Heart right ventricle (tissue), 16 donors: Measurements from ENCODE around the gene MYLK4. TPM values are rescaled to one million over a fixed set of nuclear protein-coding genes. Genes with fewer than 3 reads are reported as not detected.

Source experiments
- ATAC-seq, 8 donors: fragments of 200-7000 bp; cut with Tn5 transposase; one replicate each; pipeline ENCODE4 v1.9.1; 2020; ENCODE audit warnings: mild to moderate bottlenecking in 8 of 8, moderate library complexity in 8 of 8, moderate number of reproducible peaks in 1 of 8
- DNase-seq, 2 donors: peaks; one replicate each; pipeline ENCODE4 v3.0.0-alpha.2; 2020
- H3K27ac ChIP-seq, 10 donors: fragments of 200-600 bp; sonication (generic) in 2 of 10; one replicate each; pipeline versions ENCODE4 v1.5.0 to v1.8.0; 2020 to 2022; ENCODE audit warnings: mild to moderate bottlenecking in 3 of 10
- H3K27me3 ChIP-seq, 7 donors: fragments of 200-600 bp; one replicate each; pipeline ENCODE4 v1.8.0; 2021 to 2022; ENCODE audit warnings: mild to moderate bottlenecking in 2 of 7
- H3K36me3 ChIP-seq, 9 donors: fragments of 200-600 bp; sonication (generic) in 1 of 9; one replicate each; pipeline versions ENCODE4 v1.5.0 to v1.8.0; 2020 to 2022; ENCODE audit warnings: mild to moderate bottlenecking in 2 of 9
- H3K4me1 ChIP-seq, 9 donors: fragments of 200-600 bp; sonication (generic) in 1 of 9; one replicate each; pipeline versions ENCODE4 v1.5.0 to v1.8.0; 2020 to 2022; ENCODE audit warnings: mild to moderate bottlenecking in 4 of 9
- H3K4me3 ChIP-seq, 10 donors: fragments of 200-600 bp; sonication (generic) in 2 of 10; one replicate each; pipeline versions ENCODE4 v1.5.0 to v1.8.0; 2020 to 2022; ENCODE audit warnings: mild to moderate bottlenecking in 7 of 10, moderate library complexity in 2 of 10
- H3K9me3 ChIP-seq, 11 donors: fragments of 200-600 bp in 10 of 11; sonication (generic) in 2 of 11; one replicate each; pipeline versions ENCODE4 v1.5.0 to v1.8.0; 2013 to 2022; ENCODE audit warnings: mild to moderate bottlenecking in 2 of 11, control low read depth in 1 of 11, moderate library complexity in 1 of 11
- WGBS, 2 donors: extraction: QIAGEN DNeasy Blood & Tissue Kit; methylation state at CpG; one replicate each; pipeline ENCODE4 v1.1.7; 2013; ENCODE audit warnings: inconsistent platforms in 1 of 2; 5-methylcytosine and 5-hydroxymethylcytosine counted together
- intact Hi-C, 10 donors: fragments of 100-400 bp; cut with DNase I; formaldehyde crosslinking; loops; one replicate each; pipeline versions ENCODE4 v1.11.1 to v1.14.2; 2022
- polyA plus RNA-seq, 2 donors: library from polyadenylated mRNA; stranded (reverse); fragments of 200-250 nt; gene quantifications; one replicate each; pipeline ENCODE4 v1.2.3, GENCODE V29; 2013
- total RNA-seq, 10 donors: library from RNA; stranded (reverse); fragmentation: NEBNext Ultra II Directional in 3 of 10; extraction: Animal tissue kit (Norgen Biotek cat#: 25700) in 3 of 10; gene quantifications; one replicate each; pipeline versions ENCODE4 v1.2.1 to v1.2.4, GENCODE V29; 2021 to 2023
- TF ChIP-seq, protein P1 (sequence below), 9 donors: fragments of 200-600 bp; sonication (generic) in 2 of 9; IDR thresholded peaks; one replicate each; pipeline versions ENCODE4 v1.5.0 to v1.8.0; 2021 to 2022; ENCODE audit warnings: antibody characterized with exemption in 9 of 9, mild to moderate bottlenecking in 5 of 9, moderate library complexity in 1 of 9
- donor health status: Arrhythmogenic right ventricular cardiomyopathy.
- donor health status: ischemic (EF 13 %, LVEDD 7.1; RV severe dilation, severe dysfunction).
- donor health status: healthy with polysubstance abuse.
- donor health status: DM: no; HTN: yes; CAD: no.
- donor health status: DM: no; HTN: no; CAD: no.
- donor health status: ischemic (EF 25% LVEDD 6.9; RV normal size, moderate dysfunction).
- donor health status: ischemic (EF 25% LVEDD 5.7; RV mildly dilated, moderate dysfunction).
- donor health status: healthy.
- donor health status: DM: yes; HTN: yes; CAD: no.
- donor health status: Ischemic cardiomyopathy.
- donor health status: ischemic (EF 35%, LVEDD 5.7; RV mildly dilated, moderate dysfunction).
- donor health status: nonischemic (EF 11% LVEDD 7.7; RV severe dilation, severe dysfunction).
- donor health status: DM: yes; HTN: yes; CAD: no.
- donor health status: PGD.
- donor health status: ischemic (EF 29% LVEDD 5.4; RV normal size, mild dysfunction).
- donor health status: nonischemic (EF 23%, LVEDD 6.1; RV moderate dilation, normal function).

MYLK4 gene
- total and polyA plus RNA-seq, 12 donors: 0.13 to 2.5 (median 0.92) TPM

DNA sequence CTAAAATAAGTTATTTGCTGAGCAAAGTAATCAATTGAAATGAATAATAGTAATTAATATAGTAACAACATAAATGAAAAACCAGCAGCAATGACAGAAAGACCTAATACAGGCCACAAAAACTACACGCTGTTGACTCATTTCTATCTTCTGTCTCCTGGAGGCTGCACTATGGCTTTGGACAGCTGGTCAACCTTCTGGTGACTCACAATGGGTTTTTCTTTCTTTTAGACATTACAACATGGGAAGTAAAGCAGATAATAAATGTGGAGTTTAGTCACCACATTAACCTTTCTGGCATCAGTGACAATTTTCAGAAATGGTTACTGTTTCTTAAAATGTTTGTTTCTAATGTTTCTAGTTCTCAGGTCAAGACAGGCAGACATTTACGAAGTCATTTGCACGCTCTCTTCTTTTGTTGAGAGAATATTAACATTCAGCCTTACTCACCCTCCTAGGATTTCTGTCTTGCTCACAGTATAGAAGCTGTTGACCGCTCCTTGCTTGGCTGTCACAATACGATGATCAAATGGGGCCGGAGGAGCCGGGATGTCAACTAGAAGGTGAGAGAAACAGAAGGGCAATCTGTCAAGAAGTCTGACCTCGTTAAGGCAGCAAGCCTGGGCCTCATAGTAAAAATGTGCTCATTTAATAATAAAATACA, 62.2 kb downstream of the MYLK4 start:
- no peak for DNase-seq
- WGBS, 2 donors: 86 to 91% methylated on average over 8 of the region's 8 CpGs

DNA sequence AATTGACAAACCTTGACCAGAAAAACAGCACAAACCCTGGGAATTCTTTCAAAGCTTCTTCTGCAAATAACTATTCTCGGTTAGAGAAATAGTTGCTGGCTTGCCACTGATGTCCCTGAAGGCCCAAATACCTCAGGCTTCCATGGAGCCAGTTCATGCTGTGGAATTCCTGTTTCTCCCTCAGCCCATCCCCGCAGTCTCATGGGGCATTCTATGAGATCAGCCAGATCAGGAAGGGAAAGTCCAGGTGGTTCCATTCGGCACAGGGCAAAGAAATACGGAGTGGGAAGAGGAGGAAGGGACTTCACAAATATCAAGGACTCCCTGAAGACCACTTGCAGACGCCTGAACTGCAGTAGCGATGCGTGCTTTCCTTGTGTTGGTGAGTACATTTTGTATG, 63.3 kb downstream of the MYLK4 start:
- WGBS, 2 donors: 70 to 74% methylated on average over 7 of the region's 7 CpGs
- H3K4me1 ChIP-seq: peaks cover 0 to 6% (median 0%) of the 10 kb centered on the region in 9 donors
- TF ChIP-seq, protein P1, sequence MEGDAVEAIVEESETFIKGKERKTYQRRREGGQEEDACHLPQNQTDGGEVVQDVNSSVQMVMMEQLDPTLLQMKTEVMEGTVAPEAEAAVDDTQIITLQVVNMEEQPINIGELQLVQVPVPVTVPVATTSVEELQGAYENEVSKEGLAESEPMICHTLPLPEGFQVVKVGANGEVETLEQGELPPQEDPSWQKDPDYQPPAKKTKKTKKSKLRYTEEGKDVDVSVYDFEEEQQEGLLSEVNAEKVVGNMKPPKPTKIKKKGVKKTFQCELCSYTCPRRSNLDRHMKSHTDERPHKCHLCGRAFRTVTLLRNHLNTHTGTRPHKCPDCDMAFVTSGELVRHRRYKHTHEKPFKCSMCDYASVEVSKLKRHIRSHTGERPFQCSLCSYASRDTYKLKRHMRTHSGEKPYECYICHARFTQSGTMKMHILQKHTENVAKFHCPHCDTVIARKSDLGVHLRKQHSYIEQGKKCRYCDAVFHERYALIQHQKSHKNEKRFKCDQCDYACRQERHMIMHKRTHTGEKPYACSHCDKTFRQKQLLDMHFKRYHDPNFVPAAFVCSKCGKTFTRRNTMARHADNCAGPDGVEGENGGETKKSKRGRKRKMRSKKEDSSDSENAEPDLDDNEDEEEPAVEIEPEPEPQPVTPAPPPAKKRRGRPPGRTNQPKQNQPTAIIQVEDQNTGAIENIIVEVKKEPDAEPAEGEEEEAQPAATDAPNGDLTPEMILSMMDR (IDR thresholded peaks at IDR 0.05): no peak
- no peak overlapping the region for H3K4me3 ChIP-seq
- H3K9me3 ChIP-seq: no peaks in the 10 kb centered on the region
- no peaks in the 10 kb centered on the region for H3K27me3 ChIP-seq
- H3K27ac ChIP-seq: peak overlapping the region in 3 of 10 donors; percentile 15 to 48 (median 47)
- ATAC-seq (peak in 2 of 8 donors; percentile 51 to 57), DNase-seq (no peak)
- intact Hi-C loops: no loop called here
- no peaks in the 10 kb centered on the region for H3K36me3 ChIP-seq

More for the DNA sequence above, 62.2 kb downstream of the MYLK4 start:
- TF ChIP-seq, protein P1 (IDR thresholded peaks at IDR 0.05): no peak
- peak overlapping the region in 4 of 10 donors; percentile 16 to 48 (median 33) for H3K27ac ChIP-seq
- H3K27me3 ChIP-seq: no peaks in the 10 kb centered on the region
- H3K36me3 ChIP-seq: no peaks in the 10 kb centered on the region
- peak in 3 of 8 donors; percentile 65 to 79 (median 73) for ATAC-seq
- intact Hi-C loops: no loop called here
- H3K4me3 ChIP-seq: no peak overlapping the region
- H3K4me1 ChIP-seq: peaks cover 0 to 6% (median 0%) of the 10 kb centered on the region in 9 donors
- no peaks in the 10 kb centered on the region for H3K9me3 ChIP-seq

GRCh38 chr6:2686515-2686914, 64.2 kb downstream of the MYLK4 start:
- H3K27me3 ChIP-seq: no peaks in the 10 kb centered on the region
- WGBS, 2 donors: 94 to 95% methylated on average over 11 of the region's 11 CpGs
- no peak overlapping the region for H3K27ac ChIP-seq
- peaks cover 0 to 6% (median 0%) of the 10 kb centered on the region in 9 donors for H3K4me1 ChIP-seq
- ATAC-seq: no peak
- H3K36me3 ChIP-seq: no peaks in the 10 kb centered on the region
- TF ChIP-seq, protein P1 (IDR thresholded peaks at IDR 0.05): no peak
- no peak for DNase-seq
- intact Hi-C loops: no loop called here
- no peak overlapping the region for H3K4me3 ChIP-seq
- no peaks in the 10 kb centered on the region for H3K9me3 ChIP-seq

DNA sequence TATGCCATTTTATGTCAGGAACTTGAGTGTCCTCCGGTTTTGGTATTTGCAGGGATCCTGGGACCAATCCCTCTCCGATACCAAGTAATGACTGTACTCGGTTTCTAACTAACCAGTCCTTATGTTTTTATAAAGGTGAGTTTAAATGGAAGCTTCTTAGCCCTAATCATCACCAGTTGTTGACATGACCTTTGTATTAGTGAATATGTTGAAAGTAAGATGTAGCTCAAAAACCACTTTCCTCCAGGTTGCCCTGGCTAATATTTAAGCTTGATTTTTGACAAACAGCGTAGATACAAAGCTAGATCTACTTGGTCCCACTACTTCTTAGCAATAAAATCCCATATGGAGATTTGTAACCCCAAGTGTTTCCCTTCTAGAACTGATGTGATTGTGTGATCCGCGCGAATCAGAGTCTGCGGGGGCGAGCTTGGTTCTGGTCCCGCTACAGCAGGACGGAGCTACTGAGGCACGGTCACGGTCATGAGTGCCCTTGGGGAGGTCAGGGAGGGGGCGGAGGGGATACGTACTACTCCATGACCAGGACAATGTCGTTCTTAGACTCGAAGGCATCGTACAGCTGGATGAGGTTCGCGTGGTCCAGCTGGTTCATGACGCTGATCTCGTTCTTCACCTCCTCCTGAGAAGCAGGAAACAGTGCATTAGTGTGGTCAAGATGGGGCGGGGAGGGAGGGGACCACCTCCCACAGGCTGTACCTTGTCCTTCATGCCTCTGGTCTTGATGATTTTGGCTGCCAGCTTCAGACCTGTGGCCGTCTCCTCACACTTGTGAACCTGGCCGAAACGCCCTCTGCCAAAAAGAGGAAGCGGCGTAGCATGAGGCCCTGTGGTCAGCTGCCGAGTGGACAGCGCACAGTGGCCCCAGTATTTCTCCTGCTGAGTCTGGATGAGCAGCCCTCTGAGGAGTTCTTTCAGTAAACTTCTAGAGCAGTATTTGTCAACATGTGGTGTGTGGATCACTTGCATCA, 65.7 kb downstream of the MYLK4 start:
- WGBS, 2 donors: 95 to 96% methylated on average over 30 of the region's 30 CpGs
- Histone ChIP-seq H3K36me3 (no peaks in the 10 kb centered on the region), H3K9me3 (no peaks in the 10 kb centered on the region), H3K27me3 (no peaks in the 10 kb centered on the region), H3K27ac (no peak overlapping the region), H3K4me1 (peaks cover 0 to 6% (median 0%) of the 10 kb centered on the region in 9 donors), H3K4me3 (no peak overlapping the region)
- DNase-seq (no peak), ATAC-seq (no peak)
- intact Hi-C loops: no loop called here
- TF ChIP-seq, protein P1 (IDR thresholded peaks at IDR 0.05): no peak
